ENCODE measurements around the gene SLC51B. TPM values are rescaled to one million over a fixed set of nuclear protein-coding genes. Genes with fewer than 3 reads are reported as not detected.

Gene SLC51B
- total RNA-seq, 4 donors from 2014 or later, result not detected

GRCh38 chr15:65095011-65095746 is 50.0 kb downstream of the SLC51B start:
- Histone ChIP-seq H3K4me3 (no peak overlapping the region), H3K27me3 (no peaks in the 10 kb centered on the region), H3K36me3 (peaks cover 0 to 28% of the 10 kb centered on the region in 2 donors), H3K4me1 (peaks cover 0 to 6% of the 10 kb centered on the region in 2 donors), H3K27ac (no peak overlapping the region), H3K9me3 (no peaks in the 10 kb centered on the region)
- ATAC-seq, result no peak
- TF ChIP-seq CTCF (IDR thresholded peaks at IDR 0.05 in 4 of 5, conservative IDR thresholded peaks at IDR 0.05 in 1 of 5) (no peak), POLR2A (IDR thresholded peaks at IDR 0.05) (no peak)
- DNase-seq, result no peak
- intact Hi-C loops (cut with DNase I; ENCODE audit: low total_unique reads), result no loop called here
- in situ Hi-C loops (cut with MboI; ENCODE audit: low sequenced_read_pairs in 4 of 4), result loop anchor here in 1 of 4 donors (10.0 kb wide), 1 partner anchor 60 kb away; no protein-coding TSS in a partner anchor

GRCh38 chr15:65095747-65096104 is 50.5 kb downstream of the SLC51B start:
- Histone ChIP-seq H3K36me3 (peaks cover 0 to 33% of the 10 kb centered on the region in 2 donors), H3K9me3 (no peaks in the 10 kb centered on the region), H3K4me3 (no peak overlapping the region), H3K27ac (no peak overlapping the region), H3K4me1 (peaks cover 0 to 6% of the 10 kb centered on the region in 2 donors), H3K27me3 (no peaks in the 10 kb centered on the region)
- intact Hi-C loops (cut with DNase I; ENCODE audit: low total_unique reads), result no loop called here
- DNase-seq, result no peak
- no peak for TF ChIP-seq POLR2A (IDR thresholded peaks at IDR 0.05)
- no peak for TF ChIP-seq CTCF (IDR thresholded peaks at IDR 0.05 in 4 of 5, conservative IDR thresholded peaks at IDR 0.05 in 1 of 5)
- in situ Hi-C loops (cut with MboI; ENCODE audit: low sequenced_read_pairs in 4 of 4), result loop anchor here in 1 of 4 donors (10.0 kb wide), 1 partner anchor 61 kb away; no protein-coding TSS in a partner anchor
- no peak for ATAC-seq

GRCh38 chr15:65096481-65097385 is 51.5 kb downstream of the SLC51B start:
- ATAC-seq, result no peak
- H3K27me3 ChIP-seq, result no peaks in the 10 kb centered on the region
- intact Hi-C loops (cut with DNase I; ENCODE audit: low total_unique reads) (no loop called here), in situ Hi-C loops (cut with MboI; ENCODE audit: low sequenced_read_pairs in 4 of 4) (loop anchor here in 1 of 4 donors (10.0 kb wide), 1 partner anchor 62 kb away; no protein-coding TSS in a partner anchor)
- H3K4me1 ChIP-seq, result peaks cover 0 to 6% of the 10 kb centered on the region in 2 donors
- H3K4me3 ChIP-seq, result no peak overlapping the region
- peaks cover 0 to 37% of the 10 kb centered on the region in 2 donors for H3K36me3 ChIP-seq
- no peak overlapping the region for H3K27ac ChIP-seq
- H3K9me3 ChIP-seq, result no peaks in the 10 kb centered on the region
- no peak for TF ChIP-seq CTCF (IDR thresholded peaks at IDR 0.05 in 4 of 5, conservative IDR thresholded peaks at IDR 0.05 in 1 of 5)
- TF ChIP-seq POLR2A (IDR thresholded peaks at IDR 0.05), result no peak
- no peak for DNase-seq

- intact Hi-C loops (cut with DNase I; ENCODE audit: low total_unique reads), result no loop called here
- Histone ChIP-seq H3K27me3 (no peaks in the 10 kb centered on the region), H3K4me1 (peaks cover 0 to 6% of the 10 kb centered on the region in 2 donors), H3K27ac (no peak overlapping the region), H3K36me3 (peaks cover 0 to 37% of the 10 kb centered on the region in 2 donors), H3K4me3 (no peak overlapping the region), H3K9me3 (no peaks in the 10 kb centered on the region)
- in situ Hi-C loops (cut with MboI; ENCODE audit: low sequenced_read_pairs in 4 of 4), result loop anchor here in 1 of 4 donors (10.0 kb wide), 1 partner anchor 63 kb away; no protein-coding TSS in a partner anchor
- ATAC-seq (no peak), DNase-seq (no peak)
- no peak for TF ChIP-seq POLR2A (IDR thresholded peaks at IDR 0.05)
- TF ChIP-seq CTCF (IDR thresholded peaks at IDR 0.05 in 4 of 5, conservative IDR thresholded peaks at IDR 0.05 in 1 of 5), result no peak
Measured at GRCh38 chr15:65097651-65098263, 52.6 kb downstream of the SLC51B start.
